ENCODE measurements around the gene HSPA6.
A peak's percentile ranks its signal among the peaks of the same experiment; 100 is the strongest.
"Not testable (repeated sequence)": the region's sequence is repeated elsewhere in the genome, so short reads cannot be mapped to it uniquely, and the experiment has no call there.

HSPA6 gene

DNA sequence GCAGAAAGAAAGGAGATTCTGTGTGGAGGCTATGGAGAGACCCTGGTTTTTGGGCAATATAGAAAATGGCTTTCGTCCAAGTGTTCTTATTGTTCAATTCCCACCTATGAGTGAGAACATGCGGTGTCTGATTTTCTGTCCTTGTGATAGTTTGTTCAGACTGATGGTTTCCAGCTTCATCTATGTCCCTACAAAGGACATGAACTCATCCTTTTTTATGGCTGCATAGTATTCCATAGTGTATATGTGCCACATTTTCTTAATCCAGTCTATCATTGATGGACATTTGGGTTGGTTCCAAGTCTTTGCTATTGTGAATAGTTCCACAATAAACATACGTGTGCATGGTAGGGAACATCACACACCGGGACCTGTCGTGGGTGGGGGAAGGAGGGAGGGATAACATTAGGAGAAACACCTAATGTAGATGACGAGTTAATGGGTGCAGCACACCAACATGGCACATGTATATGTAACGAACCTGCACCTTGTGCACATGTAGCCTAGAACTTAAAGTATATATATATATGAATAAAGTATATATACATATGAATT lies 14.7 kb downstream of the HSPA6 start:
- DNase-seq: not testable (repeated sequence)

DNA sequence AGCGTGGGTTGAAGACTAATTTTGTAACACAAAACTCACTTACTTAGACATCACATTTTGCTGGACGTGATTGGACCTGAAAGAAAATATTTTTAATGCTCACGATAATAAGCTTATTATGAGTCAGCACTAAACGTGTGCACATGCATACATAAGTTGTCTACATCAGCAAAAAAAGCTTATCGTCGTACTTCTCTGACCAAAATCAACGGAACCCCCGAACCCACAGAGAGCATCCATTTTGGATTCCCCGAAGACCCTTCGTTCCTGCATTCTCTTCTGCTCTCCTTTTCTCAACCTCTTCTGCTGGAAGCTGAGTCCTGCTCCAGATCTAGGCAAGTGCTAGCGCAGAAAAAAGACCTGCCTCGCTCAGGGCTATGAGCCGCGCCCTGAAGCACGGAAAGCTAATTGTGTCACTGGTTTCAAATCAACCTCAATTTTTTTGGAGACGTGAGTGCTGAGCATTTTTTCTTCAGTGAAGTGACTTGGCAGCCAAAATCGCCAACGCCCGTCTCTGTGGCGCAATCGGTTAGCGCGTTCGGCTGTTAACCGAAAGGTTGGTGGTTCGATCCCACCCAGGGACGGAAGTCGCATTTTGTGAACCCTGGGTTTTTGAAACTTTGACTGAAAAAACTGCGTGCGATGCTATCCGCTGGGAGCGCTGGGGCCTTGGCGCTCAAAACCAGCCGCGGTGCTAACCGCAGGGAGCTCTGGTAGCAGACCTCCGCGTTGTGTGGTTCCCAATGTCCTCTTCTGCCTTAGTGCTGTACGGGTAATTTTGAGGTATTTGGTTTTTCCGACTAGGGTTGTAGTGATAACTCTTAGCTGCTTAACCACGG lies 15.6 kb downstream of the HSPA6 start:
- peak; percentile 87 for DNase-seq

DNA sequence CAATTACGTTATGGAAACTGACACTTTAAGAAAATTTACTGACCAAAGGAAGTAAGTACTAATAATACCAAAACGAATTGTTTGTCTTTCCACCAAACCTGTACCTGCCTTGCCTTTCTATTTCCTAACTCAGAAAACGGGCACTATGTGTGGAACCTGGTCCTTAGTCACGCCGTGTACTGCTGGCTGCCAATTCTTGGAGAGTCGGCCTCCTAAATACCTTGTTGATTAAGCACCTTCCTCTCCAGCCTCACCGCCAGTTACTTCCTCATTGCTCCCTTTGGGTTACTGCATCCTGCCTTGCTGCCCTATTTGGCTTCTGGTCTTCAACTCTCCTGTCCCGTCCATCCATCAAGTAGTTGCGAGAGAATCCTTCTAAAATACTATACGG lies 16.2 kb downstream of the HSPA6 start:
- peak; percentile 2 for DNase-seq

GRCh38 chr1:161542091-161542559 lies 17.8 kb downstream of the HSPA6 start:
- DNase-seq: not testable (repeated sequence)

DNA sequence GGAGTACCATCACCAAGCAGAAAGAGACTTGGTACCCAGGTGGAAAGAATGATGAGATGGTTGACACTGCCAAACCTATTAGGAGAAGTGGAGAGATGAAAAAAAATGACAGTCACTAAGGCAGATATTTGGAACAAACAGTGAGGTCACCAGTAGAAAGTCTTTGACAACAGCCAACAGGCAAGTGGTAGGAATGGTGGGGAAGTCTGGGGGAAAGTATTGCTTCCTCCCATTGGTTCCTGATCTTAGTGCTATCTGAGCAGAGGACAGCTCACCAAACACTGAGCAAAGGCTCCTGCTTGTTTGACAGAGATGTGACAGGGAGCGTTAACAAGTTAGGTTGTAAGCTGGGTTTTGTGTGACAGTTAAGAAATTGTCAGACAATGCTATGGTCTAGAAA lies 18.8 kb downstream of the HSPA6 start:
- DNase-seq: not testable (repeated sequence)

DNA sequence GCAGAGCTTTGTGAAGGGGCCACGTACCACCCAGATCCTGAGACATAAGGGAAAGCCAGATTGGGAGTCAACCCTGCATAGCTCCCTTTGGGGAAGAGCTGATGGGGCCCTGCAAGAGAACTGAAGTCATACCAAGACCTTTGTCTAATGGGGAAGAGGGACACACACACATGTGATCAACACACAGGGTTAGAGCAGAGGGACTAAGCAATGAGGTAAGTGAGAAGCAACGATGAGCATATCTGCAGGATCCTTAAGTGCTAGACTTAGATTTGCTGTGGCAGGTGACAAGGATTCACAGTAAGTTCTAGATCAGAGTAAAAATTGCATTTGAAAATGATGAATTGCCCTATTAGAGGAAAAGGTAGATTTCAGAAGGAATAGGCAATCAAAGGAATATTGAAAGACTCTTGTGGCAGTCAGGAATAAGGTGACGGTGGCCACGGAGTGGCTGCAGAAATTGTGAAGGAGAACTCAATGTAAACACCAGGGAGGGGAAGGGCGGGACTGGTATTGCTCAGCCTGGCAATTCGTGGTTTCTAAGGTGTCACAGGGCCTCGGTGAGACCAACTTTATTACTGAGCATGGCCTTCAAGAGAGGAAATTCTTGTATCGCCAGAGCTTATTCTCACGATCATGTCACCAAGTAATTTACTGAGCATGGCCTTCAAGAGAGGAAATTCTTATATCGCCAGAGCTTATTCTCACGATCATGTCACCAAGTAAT lies 20.8 kb downstream of the HSPA6 start:
- not testable (repeated sequence) for DNase-seq

GRCh38 chr1:161547995-161548741 lies 23.8 kb downstream of the HSPA6 start:
- DNase-seq: not testable (repeated sequence)

DNA sequence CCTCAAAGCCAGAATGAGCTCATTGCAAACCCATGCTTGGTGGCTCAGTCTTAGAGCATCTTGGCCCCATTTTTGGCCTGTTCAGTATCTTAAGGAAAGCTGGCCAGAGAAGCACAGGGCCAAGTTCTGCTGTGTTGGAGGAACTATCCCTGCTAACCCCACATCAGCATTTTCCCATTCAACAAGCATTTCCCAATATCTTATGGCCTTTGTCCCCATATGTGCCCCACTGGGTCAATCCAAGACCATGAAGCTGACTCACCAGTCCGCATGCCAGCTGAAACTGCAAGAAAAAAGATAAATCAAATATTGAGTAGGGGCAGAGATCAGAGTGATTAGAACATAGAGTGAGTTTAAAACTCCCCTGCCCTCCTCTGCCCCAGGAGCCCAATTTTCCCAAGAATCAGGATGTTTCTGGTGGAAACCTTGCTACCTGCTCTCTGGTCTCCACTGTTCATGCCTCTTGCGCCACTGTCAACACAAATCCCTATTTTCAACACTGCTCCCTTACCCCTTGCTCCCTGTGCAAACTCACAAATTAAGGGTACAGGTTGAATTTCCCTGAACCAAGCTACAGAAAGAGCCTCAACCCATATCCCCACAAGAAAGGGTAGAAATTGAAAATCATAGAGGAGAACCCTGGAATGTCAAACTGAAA lies 24.5 kb downstream of the HSPA6 start:
- not testable (repeated sequence) for DNase-seq

- DNase-seq: no peak
Observed at GRCh38 chr1:161549652-161550051, 25.3 kb downstream of the HSPA6 start, which contains the start of gene FCGR3A. TSS of gene FCGR3A (minus strand) at chr1:161549818. CDS start at chr1:161549736, 82 bp downstream.

GRCh38 chr1:161550942-161551341 lies 26.6 kb downstream of the HSPA6 start:
- DNase-seq: not testable (repeated sequence)

DNA sequence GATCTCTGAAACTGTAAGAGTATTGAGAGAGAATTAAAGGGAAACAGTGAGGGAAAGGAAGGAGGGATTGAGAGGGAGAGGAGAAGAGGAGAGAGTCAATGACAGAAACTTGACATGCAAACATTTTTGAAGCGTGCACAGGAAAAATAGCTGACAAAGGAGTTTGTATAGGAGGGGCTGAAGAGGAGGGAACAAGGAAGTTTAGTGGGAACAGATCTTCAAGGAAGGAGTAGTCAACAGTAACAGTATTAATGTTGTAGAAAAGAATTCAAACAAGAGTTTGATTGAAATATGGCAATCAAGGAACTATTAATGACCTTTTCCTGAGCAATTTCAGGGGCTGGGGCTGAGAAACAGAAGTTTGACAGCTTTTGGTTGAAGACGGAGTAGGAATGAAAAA lies 29.3 kb downstream of the HSPA6 start:
- DNase-seq: not testable (repeated sequence)

- DNase-seq: not testable (repeated sequence)
Observed at GRCh38 chr1:161554340-161554739, 30.0 kb downstream of the HSPA6 start.

- DNase-seq: not testable (repeated sequence)
Observed at GRCh38 chr1:161554815-161555417, 30.6 kb downstream of the HSPA6 start.

DNA sequence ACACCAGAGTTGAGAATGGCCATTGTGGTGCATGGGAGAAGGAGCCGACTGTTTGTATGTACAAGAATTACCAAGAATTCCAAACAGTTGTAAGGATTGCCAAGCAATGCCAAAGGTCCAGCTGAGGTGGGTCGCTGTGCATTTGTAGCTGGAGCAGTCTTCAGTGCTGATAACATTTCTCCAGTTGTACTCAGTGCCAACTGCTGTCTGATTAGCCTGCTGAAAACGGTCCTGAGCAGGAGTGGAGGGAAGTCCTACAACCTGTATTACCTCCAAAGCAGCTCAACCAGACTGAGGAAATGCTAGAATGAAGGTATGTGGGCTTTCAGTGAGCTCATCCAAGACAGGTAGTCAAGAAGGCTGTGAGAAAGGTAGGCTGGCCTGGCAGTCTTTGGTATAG lies 31.8 kb downstream of the HSPA6 start:
- not testable (repeated sequence) for DNase-seq

DNA sequence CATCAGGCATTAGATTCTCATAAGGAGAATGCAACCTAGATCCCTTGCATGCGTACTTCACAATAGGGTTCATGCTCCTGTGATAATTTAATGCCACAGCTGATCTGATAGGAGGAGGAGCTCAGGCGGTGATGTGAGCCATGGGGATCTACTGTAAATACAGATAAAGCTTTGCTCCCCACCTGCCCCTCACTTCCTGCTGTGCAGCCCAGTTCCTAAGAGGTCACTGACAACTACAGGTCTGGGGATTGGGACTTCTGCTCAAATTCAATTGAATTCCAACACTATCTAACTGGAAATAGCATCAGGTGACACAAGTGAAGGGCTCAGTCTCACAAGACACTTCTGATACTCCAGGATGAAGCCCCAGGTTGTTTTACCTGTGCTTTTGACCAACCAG lies 32.6 kb downstream of the HSPA6 start:
- DNase-seq: not testable (repeated sequence)

DNA sequence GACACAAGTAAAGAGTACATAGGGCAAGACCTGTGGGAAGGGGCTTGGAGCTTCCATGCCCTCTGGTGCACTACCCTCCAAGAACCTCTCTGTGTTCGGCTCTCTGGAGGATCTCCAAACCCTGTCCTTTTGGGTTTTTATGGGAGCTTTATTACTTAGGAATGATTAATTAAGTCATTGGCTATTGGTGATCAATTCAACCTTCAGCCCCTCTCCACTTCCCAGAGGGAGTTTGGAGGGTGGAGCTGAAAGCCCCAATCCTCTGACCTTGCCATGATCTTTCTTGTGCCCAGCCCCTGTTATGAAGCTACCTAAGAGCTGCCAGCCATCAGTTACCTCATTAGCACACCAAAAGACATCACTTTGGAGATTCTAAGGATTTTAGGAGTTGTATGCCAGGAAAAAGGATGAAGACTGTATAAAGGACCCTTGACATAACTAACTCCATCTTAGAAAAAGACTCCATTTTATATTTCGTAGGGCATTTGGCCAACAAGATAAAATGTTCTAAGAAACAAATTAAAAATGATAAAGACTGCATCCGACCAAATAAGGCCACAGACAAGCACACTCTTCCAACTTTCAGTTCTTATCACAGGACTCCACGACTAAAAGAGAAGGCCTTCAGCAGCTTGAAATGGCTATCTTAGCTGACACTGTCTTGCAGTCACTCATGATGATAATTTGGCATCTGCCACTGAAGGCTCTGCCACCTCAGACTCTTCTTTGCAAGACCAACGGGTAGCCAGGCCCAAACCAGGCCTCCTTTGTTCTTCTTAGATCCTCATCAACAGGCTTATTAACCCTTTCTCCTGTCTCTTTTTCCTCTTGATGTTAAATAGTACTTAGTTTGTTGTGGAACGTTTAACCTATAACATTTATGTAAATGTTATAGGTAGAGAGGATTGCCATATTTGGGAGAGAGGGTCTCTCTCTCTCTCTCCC lies 33.4 kb downstream of the HSPA6 start:
- not testable (repeated sequence) for DNase-seq

GRCh38 chr1:161560960-161561715 lies 36.8 kb downstream of the HSPA6 start:
- DNase-seq: not testable (repeated sequence)

DNA sequence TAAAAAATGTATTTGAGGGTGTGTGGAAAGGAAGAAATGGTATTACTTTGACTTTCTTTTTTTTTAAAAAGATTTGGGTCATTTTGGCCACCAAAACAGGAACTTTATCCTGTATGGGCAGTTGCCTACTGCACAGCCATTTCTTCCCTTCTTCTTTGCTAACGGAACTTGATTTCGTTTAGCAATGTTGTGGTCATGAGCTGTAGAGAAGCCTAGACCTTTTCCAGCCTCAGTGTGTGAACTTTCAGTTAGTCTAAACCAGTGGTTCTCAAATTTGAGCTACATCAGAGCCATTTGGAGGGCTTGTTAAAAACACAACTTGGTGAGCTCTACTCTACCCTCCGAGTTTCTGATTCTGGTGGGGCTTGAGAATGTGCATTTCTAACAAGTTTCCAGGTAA lies 38.1 kb downstream of the HSPA6 start:
- DNase-seq: not testable (repeated sequence)

GRCh38 chr1:161563522-161563921 lies 39.2 kb downstream of the HSPA6 start:
- DNase-seq: not testable (repeated sequence)

- DNase-seq: not testable (repeated sequence)
Observed at GRCh38 chr1:161566602-161566960, 42.2 kb downstream of the HSPA6 start.
